GM19397 (cell line): ENCODE results near the gene AIG1.
A peak's percentile ranks its signal among the peaks of the same experiment; 100 is the strongest.
"Not testable (repeated sequence)": the region's sequence is repeated elsewhere in the genome, so short reads cannot be mapped to it uniquely, and the experiment has no call there.

Source experiments
- ATAC-seq: cut with Tn5 transposase; IDR thresholded peaks from one replicate; pipeline ENCODE4 v1.9.1; 2021; ENCODE audit warnings: mild to moderate bottlenecking, moderate library complexity; ENCODE audit not compliant: unreplicated experiment

The AIG1 gene

GRCh38 chr6:143055213-143055612 lies 5.5 kb upstream of the AIG1 start:
- ATAC-seq = no peak

- ATAC-seq = no peak
Measured at GRCh38 chr6:143055891-143056290, 4.8 kb upstream of the AIG1 start.

GRCh38 chr6:143058987-143059386 lies 1.7 kb upstream of the AIG1 start:
- ATAC-seq = no peak

- no peak for ATAC-seq
Measured at GRCh38 chr6:143059663-143060353, 881 bp upstream of the AIG1 start.

- peak; percentile 72 for ATAC-seq
Measured at GRCh38 chr6:143060354-143060805, 309 bp upstream of the AIG1 start.

GRCh38 chr6:143061597-143062385 lies 1.1 kb downstream of the AIG1 start:
- ATAC-seq = peak; percentile 9

- ATAC-seq = no peak
Measured at GRCh38 chr6:143062551-143062950, 1.9 kb downstream of the AIG1 start.

- ATAC-seq = no peak
Measured at GRCh38 chr6:143063631-143064030, 2.9 kb downstream of the AIG1 start.

GRCh38 chr6:143064271-143064670 lies 3.6 kb downstream of the AIG1 start:
- no peak for ATAC-seq

GRCh38 chr6:143064951-143065683 lies 4.4 kb downstream of the AIG1 start:
- ATAC-seq = no peak

GRCh38 chr6:143068001-143068400 lies 7.3 kb downstream of the AIG1 start:
- ATAC-seq = no peak

GRCh38 chr6:143074101-143074500 lies 13.4 kb downstream of the AIG1 start:
- ATAC-seq = no peak

GRCh38 chr6:143074670-143075318 lies 14.1 kb downstream of the AIG1 start:
- ATAC-seq = no peak

GRCh38 chr6:143078468-143079324 lies 18.0 kb downstream of the AIG1 start:
- ATAC-seq = no peak

GRCh38 chr6:143079325-143079640 lies 18.6 kb downstream of the AIG1 start:
- ATAC-seq = no peak

GRCh38 chr6:143082274-143082673 lies 21.6 kb downstream of the AIG1 start:
- ATAC-seq = not testable (repeated sequence)

- not testable (repeated sequence) for ATAC-seq
Measured at GRCh38 chr6:143084019-143084418, 23.3 kb downstream of the AIG1 start.

GRCh38 chr6:143087335-143087734 lies 26.6 kb downstream of the AIG1 start:
- not testable (repeated sequence) for ATAC-seq

- no peak for ATAC-seq
Measured at GRCh38 chr6:143087856-143088255, 27.2 kb downstream of the AIG1 start.

GRCh38 chr6:143090314-143091044 lies 29.8 kb downstream of the AIG1 start:
- ATAC-seq = no peak
